K562 (cell line): Measurements from ENCODE around the gene MDC1. TPM values are rescaled to one million over a fixed set of nuclear protein-coding genes. Genes with fewer than 3 reads are reported as not detected.

Experiments used
- BCOR ChIP-seq: fragments of 450-650 bp; IDR thresholded peaks from 2 replicates; pipeline ENCODE4 v1.6.1; 2016
- PTRF ChIP-seq: fragments of 450-650 bp; IDR thresholded peaks from 2 replicates; pipeline ENCODE4 v1.6.1; 2016; ENCODE audit warnings: mild to moderate bottlenecking, missing genetic modification characterization, missing compliant biosample characterization
- RB1 ChIP-seq: fragments of 450-650 bp; IDR thresholded peaks from 2 replicates; pipeline ENCODE4 v1.6.1; 2017; ENCODE audit warnings: low read depth, mild to moderate bottlenecking
- SAP30 ChIP-seq: fragments of 200-600 bp; sonication (generic); IDR thresholded peaks from 2 replicates; pipeline ENCODE4 v1.6.1; 2012; ENCODE audit warnings: borderline replicate concordance, low read depth, mild to moderate bottlenecking, moderate library complexity, low read length, control low read depth, inconsistent platforms; ENCODE audit not compliant: insufficient read depth, poor library complexity, severe bottlenecking
- SLC30A9 ChIP-seq: fragments of 250-450 bp; sonication (Bioruptor Pico); IDR thresholded peaks from 2 replicates; pipeline ENCODE4 v1.8.0; 2022; ENCODE audit warnings: mild to moderate bottlenecking, moderate library complexity
- SMAD1 ChIP-seq: fragments of 150-350 bp; IDR thresholded peaks from 2 replicates; pipeline ENCODE4 v1.6.1; 2014; ENCODE audit warnings: low read length, low read depth; ENCODE audit not compliant: partially characterized antibody
- SP2 ChIP-seq: IDR thresholded peaks from 2 replicates; pipeline ENCODE4 v1.6.1; 2011; ENCODE audit warnings: mild to moderate bottlenecking, low read depth, low read length, moderate library complexity; ENCODE audit not compliant: poor library complexity, severe bottlenecking; ENCODE audit errors: extremely low read depth
- SRSF9 ChIP-seq: fragments of 200-400 bp; formaldehyde crosslinking; IDR thresholded peaks from 2 replicates; pipeline ENCODE4 v1.6.1; 2017; ENCODE audit warnings: low read depth, low read length, borderline replicate concordance
- STAT5A ChIP-seq: IDR thresholded peaks from 2 replicates; pipeline ENCODE4 v1.6.1; 2012; ENCODE audit warnings: low read length, inconsistent platforms, borderline replicate concordance
- TEAD4 ChIP-seq, 2 experiments: sonication (generic) in 1 of 2; formaldehyde crosslinking in 1 of 2; IDR thresholded peaks; 2 replicates each; pipeline versions ENCODE4 v1.6.1 to v1.8.0; 2012 to 2022; ENCODE audit warnings: borderline replicate concordance in 1 of 2, inconsistent platforms in 1 of 2, low read length in 1 of 2, mild to moderate bottlenecking in 1 of 2, missing genetic modification reagents in 1 of 2
- TSC22D4 ChIP-seq: fragments of 450-650 bp; IDR thresholded peaks from 2 replicates; pipeline ENCODE4 v1.6.1; 2016; ENCODE audit warnings: missing genetic modification characterization, missing biosample characterization, control low read depth
- ZNF668 ChIP-seq: fragments of 250-450 bp; sonication (Bioruptor Pico); IDR thresholded peaks from 2 replicates; pipeline ENCODE4 v1.8.0; 2022; ENCODE audit warnings: mild to moderate bottlenecking, inconsistent platforms
- ZNF780A ChIP-seq: fragments of 250-450 bp; sonication (Bioruptor Pico); IDR thresholded peaks from 2 replicates; pipeline ENCODE4 v1.5.0; 2021; ENCODE audit warnings: mild to moderate bottlenecking
- polyA plus RNA-seq, 8 experiments: library from polyadenylated mRNA; depleted of rRNA in 4 of 8; stranded (reverse) in 5 of 8; unstranded in 3 of 8; fragments of >200 nt; fragmentation: Nextera tagmentation in 2 of 8; fragmentation: Illumina TruSeq in 1 of 8; extraction: Ambion mirVana in 2 of 8; extraction: Trizol in 1 of 8; gene quantifications; 2 replicates each; pipeline versions ENCODE4 v1.2.1 to v1.2.3, GENCODE V29; 2011 to 2014; ENCODE audit warnings: inconsistent platforms in 1 of 8, missing spikeins in 1 of 8
- total RNA-seq, 7 experiments: library from RNA; depleted of rRNA in 6 of 7; stranded (reverse); fragments of >200 nt in 6 of 7; fragmentation: Illumina TruSeq in 2 of 7; extraction: Trizol in 2 of 7; gene quantifications; 2 replicates each; pipeline versions ENCODE4 v1.2.1 to v1.2.3, GENCODE V29; 2011 to 2021; ENCODE audit warnings: low replicate concordance in 1 of 7
- TF ChIP-seq, protein P1 (sequence below): fragments of 450-650 bp; formaldehyde crosslinking; IDR thresholded peaks from 2 replicates; pipeline ENCODE4 v1.4.0; 2022; ENCODE audit warnings: missing genetic modification characterization
- TF ChIP-seq, protein P2 (sequence below): sonication (generic); formaldehyde crosslinking; IDR thresholded peaks from 2 replicates; pipeline ENCODE4 v1.4.0; 2020; ENCODE audit warnings: mild to moderate bottlenecking, missing genetic modification reagents
- TF ChIP-seq, protein P3 (sequence below): sonication (generic); IDR thresholded peaks from 2 replicates; pipeline ENCODE4 v1.6.1; 2016
- TF ChIP-seq, protein P4 (sequence below), 2 experiments: fragments of 450-650 bp; conservative IDR thresholded peaks; 2 replicates each; pipeline ENCODE4 v1.6.1; 2017; ENCODE audit warnings: mild to moderate bottlenecking in 2 of 2, moderate library complexity in 2 of 2
- TF ChIP-seq, protein P5 (sequence below): fragments of 250-450 bp; sonication (Bioruptor Pico); IDR thresholded peaks from 2 replicates; pipeline ENCODE4 v1.5.0; 2021

Gene MDC1
- total and polyA plus RNA-seq, 9 of the 15 experiments (the other 6 are each of a cell fraction or from before 2014, with no cell fraction given): 8.2 to 114 (median 20.0) TPM

DNA sequence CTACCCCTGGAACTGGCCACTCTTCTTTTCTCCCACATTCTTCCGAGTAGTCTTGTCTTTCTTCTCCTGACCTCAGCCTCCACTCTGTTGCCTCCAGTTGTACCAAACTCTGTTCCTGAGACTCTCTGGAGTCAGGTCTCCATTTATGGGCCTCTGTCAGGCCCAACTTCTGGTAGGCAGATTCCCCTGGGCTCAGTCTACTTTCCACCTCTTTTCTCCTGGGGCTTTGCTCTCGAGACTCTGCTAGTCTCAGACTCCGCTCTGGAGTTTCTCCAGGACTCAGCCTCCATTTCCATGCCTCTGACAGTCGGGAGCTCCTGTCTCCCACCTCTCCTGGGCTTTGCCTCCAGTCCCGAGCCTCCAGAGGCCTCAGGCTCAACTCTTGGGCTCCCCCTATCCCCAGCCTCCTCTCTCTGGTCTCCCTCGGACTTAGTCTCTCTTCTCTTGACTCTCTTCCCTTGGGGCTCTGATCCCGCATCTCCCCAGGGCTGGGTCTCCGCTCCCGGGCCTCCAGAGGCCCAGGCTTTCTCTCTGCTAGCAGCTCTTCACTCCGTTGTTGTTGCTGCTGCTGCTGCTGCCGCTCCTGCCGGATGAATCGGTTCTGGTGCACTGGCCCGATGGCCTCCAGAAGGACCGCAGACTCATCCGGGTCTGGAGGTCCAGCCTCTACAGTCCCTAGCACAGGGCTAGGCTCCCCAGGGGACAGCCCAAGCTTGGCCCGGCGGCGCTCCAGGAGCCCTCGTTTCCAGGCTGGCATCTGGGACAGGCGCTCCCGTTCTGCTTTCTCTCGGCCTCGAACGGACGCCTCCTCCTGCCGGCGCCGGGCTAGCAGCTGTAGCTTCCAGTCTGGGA, 31.7 kb downstream of the MDC1 start (continued):
- TF ChIP-seq TSC22D4 (tag) (no peak), SRSF9 (no peak), TEAD4 (IDR thresholded peaks at IDR 0.05; ENCODE audit: low read length) (no peak), TEAD4 (CRISPR knock-in tag; IDR thresholded peaks at IDR 0.05; ENCODE audit: borderline replicate concordance) (no peak), RB1 (no peak), SP2 (no peak), ZNF780A (CRISPR knock-in tag) (no peak), PTRF (no peak), SLC30A9 (CRISPR knock-in tag) (no peak), SMAD1 (no peak), BCOR (no peak), ZNF668 (CRISPR knock-in tag) (no peak), STAT5A (no peak), SAP30 (peak; percentile 25)
- TF ChIP-seq, protein P1, sequence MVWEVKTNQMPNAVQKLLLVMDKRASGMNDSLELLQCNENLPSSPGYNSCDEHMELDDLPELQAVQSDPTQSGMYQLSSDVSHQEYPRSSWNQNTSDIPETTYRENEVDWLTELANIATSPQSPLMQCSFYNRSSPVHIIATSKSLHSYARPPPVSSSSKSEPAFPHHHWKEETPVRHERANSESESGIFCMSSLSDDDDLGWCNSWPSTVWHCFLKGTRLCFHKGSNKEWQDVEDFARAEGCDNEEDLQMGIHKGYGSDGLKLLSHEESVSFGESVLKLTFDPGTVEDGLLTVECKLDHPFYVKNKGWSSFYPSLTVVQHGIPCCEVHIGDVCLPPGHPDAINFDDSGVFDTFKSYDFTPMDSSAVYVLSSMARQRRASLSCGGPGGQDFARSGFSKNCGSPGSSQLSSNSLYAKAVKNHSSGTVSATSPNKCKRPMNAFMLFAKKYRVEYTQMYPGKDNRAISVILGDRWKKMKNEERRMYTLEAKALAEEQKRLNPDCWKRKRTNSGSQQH (CRISPR knock-in tag): 0 out of 2 replicates have a peak, but pooled peaks have one; percentile 21
- TF ChIP-seq, protein P2, sequence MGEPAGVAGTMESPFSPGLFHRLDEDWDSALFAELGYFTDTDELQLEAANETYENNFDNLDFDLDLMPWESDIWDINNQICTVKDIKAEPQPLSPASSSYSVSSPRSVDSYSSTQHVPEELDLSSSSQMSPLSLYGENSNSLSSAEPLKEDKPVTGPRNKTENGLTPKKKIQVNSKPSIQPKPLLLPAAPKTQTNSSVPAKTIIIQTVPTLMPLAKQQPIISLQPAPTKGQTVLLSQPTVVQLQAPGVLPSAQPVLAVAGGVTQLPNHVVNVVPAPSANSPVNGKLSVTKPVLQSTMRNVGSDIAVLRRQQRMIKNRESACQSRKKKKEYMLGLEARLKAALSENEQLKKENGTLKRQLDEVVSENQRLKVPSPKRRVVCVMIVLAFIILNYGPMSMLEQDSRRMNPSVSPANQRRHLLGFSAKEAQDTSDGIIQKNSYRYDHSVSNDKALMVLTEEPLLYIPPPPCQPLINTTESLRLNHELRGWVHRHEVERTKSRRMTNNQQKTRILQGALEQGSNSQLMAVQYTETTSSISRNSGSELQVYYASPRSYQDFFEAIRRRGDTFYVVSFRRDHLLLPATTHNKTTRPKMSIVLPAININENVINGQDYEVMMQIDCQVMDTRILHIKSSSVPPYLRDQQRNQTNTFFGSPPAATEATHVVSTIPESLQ (CRISPR knock-in tag): no peak
- TF ChIP-seq, protein P3, sequence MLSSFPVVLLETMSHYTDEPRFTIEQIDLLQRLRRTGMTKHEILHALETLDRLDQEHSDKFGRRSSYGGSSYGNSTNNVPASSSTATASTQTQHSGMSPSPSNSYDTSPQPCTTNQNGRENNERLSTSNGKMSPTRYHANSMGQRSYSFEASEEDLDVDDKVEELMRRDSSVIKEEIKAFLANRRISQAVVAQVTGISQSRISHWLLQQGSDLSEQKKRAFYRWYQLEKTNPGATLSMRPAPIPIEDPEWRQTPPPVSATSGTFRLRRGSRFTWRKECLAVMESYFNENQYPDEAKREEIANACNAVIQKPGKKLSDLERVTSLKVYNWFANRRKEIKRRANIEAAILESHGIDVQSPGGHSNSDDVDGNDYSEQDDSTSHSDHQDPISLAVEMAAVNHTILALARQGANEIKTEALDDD: no peak
- TF ChIP-seq, protein P4, sequence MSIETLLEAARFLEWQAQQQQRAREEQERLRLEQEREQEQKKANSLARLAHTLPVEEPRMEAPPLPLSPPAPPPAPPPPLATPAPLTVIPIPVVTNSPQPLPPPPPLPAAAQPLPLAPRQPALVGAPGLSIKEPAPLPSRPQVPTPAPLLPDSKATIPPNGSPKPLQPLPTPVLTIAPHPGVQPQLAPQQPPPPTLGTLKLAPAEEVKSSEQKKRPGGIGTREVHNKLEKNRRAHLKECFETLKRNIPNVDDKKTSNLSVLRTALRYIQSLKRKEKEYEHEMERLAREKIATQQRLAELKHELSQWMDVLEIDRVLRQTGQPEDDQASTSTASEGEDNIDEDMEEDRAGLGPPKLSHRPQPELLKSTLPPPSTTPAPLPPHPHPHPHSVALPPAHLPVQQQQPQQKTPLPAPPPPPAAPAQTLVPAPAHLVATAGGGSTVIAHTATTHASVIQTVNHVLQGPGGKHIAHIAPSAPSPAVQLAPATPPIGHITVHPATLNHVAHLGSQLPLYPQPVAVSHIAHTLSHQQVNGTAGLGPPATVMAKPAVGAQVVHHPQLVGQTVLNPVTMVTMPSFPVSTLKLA (conservative IDR thresholded peaks at IDR 0.05): no peak
- TF ChIP-seq, protein P5, sequence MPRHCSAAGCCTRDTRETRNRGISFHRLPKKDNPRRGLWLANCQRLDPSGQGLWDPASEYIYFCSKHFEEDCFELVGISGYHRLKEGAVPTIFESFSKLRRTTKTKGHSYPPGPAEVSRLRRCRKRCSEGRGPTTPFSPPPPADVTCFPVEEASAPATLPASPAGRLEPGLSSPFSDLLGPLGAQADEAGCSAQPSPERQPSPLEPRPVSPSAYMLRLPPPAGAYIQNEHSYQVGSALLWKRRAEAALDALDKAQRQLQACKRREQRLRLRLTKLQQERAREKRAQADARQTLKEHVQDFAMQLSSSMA (CRISPR knock-in tag): no peak
